GOT3 (cell line): ENCODE data around the gene RBX1.
"Not testable (repeated sequence)": the region's sequence is repeated elsewhere in the genome, so short reads cannot be mapped to it uniquely, and the experiment has no call there.

ENCODE experiments used
- DNase-seq: peaks from one replicate; lab custom pipeline; 2025; ENCODE audit warnings: mixed read lengths; lab: John Stamatoyannopoulos, UW

The RBX1 gene

GRCh38 chr22:40950962-40951794, at the start of gene RBX1:
Gene RBX1, plus strand, starts transcription at chr22:40951378. Its CDS starts 21 bp downstream, at chr22:40951399.
- peak; percentile 97 for DNase-seq

DNA sequence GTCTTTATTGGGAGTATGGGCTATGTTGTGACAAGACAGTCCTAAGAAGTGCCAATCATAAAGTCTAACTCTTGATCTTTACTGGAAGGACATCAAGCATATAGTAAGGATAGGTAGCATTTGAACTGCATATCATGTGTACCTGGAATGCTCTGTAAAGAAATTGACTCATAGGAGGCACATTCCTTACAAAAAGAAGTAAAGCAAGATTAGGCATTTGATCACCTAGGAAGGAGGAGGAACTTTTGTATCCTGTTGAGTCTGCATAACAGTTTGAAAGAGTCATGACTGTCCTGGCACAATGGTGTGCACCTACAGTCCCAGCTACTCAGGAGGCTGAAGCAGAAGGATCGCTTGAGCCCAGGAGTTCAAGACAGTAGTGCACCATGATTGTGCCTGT, 47.1 kb upstream of the RBX1 start:
- no peak for DNase-seq

GRCh38 chr22:40908895-40909294, 42.3 kb upstream of the RBX1 start:
- DNase-seq = no peak

DNA sequence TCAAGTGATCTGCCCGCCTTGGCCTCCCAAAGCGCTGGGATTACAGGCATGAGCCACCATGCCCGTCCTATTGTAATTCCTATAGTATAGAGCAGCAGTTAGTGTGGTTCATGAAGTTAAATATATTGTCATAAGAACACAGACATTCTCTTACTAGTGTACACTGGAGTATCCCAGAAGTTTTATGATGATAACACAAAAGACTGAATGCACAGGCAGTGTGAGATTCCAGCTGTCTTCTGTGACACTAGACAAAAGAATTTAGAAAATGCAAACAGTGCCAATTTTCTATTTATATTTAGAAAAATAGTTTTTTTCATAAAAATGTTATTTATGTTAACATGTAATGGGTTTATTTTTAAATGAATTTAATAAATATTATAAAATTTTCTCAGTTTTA, 39.4 kb upstream of the RBX1 start:
- no peak for DNase-seq

- DNase-seq = not testable (repeated sequence)
These were observed 38.2 kb upstream of the RBX1 start for GRCh38 chr22:40912987-40913386.

GRCh38 chr22:40919446-40919845, 31.7 kb upstream of the RBX1 start:
- no peak for DNase-seq

- no peak for DNase-seq
These were observed 30.7 kb upstream of the RBX1 start for GRCh38 chr22:40920526-40920925.

DNA sequence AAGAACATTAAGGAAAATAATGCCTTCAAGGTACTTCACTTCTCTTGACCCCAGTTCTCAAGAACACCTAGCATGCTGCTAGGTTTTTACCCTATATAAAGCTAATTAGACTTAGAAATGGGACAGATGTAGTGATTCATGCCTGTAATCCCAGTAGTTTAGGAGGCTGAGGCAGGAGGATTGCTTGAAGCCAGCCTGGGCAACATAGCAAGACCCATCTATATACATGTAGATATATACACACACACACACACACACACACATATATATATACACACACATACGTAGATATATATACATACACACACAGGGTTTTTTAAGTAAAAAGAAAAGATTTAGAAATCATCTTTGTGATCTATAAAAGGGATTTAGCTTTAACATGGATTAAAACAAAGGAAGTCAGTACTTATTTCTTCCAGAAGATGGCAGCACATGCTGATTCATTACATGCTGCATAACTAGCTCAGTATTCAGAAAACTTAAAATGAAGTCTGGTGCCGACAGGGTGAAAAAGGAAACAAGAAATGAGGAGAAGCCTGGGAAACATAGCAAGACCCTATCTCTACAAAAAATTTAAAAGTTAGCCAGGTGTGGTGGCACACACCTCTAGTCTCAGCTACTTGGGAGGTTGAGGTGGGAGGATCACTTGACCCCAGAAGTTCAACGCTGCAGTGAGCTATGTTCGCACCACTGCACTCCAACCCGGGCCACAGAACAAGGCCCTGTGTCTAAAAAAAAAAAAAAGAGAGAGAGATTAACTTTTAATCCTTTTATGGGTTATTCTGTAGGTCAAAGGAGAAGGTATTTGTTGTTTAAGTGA, 28.5 kb upstream of the RBX1 start:
- DNase-seq = no peak

GRCh38 chr22:40928657-40929056, 22.5 kb upstream of the RBX1 start:
- no peak for DNase-seq

DNA sequence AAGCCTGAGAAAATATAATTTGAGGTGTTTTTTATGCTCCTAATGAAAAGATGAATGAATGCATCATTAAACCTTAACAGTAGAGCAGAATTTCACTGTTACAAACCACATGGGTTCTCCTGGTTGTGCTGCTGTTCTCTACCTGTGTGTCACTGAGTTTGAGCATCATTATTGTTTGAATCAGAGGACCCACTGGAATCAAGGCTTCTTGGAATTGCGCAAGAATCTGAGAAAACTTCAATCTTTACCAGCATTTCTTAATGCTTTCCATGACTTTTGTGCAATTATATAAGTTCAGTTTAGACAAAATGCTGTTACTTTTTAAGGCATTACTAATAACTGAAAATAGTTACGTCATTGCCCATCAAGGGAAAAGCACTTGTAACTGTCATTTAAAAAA, 18.8 kb upstream of the RBX1 start:
- DNase-seq = no peak

GRCh38 chr22:40939202-40939601, 12.0 kb upstream of the RBX1 start:
- no peak for DNase-seq

DNA sequence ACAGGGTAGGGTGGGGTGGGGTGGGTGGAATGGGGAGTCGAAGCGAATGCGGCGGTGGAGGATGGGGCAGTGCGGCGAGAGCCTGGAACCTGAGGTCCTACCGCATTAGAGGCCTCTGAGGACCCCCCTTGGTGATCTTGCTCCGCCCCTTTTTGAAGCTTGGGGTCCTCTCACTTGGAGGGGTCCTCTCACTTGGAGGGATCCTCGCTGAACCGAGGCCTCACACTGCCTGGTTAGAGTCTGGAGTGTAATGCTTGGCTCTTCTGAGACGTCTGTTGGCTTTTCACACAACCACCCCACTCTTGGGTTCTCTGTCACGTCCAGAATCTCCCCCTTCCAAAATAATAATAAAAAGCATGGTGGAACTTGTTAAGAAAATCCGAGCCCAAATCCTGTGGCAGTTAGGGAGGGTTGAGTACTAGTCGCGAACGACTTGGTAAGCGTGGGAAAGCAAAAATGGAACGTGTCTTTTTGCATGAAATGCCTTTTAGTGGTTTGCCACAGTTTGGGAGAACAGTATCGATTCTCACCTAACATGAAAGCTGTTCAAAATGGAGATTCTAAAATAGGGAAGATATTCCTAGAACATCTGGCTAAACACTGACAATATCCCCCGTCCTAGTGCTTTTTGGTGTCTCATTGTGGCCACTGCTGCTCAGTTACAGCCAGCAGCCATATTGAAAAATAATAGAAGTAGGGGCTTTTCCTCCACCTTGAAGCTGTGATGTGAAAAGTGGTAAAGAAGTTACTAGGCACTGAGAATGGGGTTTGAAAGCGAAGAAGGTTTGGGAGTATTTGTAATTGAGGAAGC, 822 bp downstream of the RBX1 start:
- no peak for DNase-seq

- no peak for DNase-seq
These were observed 2.3 kb downstream of the RBX1 start for GRCh38 chr22:40953471-40953870.

DNA sequence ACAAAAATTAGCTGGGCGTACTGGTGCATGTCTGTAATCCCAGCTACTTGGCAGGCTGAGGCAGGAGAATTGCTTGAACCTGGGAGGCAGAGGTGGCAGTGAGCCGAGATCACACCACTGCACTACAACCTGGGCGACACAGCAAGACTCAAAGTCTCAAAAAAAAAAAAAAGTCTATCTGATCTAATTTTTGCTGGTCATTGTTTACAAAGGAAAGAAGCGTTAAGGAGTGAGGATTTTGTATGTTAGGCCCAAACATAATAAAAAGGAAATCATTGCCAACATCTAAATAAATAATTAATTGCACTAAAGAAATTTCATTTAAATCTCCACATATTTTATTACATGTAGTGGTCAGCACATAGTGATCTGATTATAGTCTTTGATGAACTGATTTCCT, 2.9 kb downstream of the RBX1 start:
- DNase-seq = no peak

DNA sequence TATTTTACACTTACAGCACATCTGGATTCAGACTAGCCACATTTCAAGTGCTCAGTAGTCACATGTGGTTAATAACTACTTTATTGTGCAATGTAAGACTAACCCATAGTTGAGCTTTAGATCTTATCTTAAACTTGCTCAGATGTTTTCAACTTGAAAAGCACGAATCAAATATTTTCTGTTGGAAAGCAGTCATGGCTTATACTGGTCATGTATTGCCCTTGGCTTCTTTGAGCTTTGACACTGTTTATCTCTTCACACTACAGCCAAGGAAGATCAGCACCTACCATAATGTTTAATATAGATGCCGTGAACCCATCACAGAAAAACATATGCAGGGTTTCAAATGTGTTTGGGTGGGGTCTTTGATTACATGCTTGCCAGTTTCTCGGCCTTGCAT, 4.4 kb downstream of the RBX1 start:
- DNase-seq = no peak

DNA sequence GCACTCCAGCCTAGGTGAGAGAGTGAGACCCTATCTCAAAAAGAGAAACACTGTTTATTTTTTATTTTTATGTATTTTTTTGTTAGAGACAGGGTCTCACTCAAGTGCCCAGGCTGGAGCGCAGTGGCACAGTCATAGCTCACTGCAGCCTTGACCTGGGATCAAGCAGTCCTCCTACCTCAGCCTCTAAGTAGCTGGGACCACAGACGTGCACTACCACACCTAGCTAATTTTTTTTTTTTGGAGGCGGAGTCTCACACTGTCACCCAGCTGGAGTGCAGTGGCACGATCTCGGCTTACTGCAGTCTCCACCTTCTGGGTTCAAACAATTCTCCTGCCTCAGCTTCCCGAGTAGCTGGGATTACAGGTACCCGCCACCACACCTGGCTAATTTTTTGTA, 6.4 kb downstream of the RBX1 start:
- DNase-seq = no peak

GRCh38 chr22:40958299-40958698, 7.1 kb downstream of the RBX1 start:
- no peak for DNase-seq

- no peak for DNase-seq
These were observed 9.0 kb downstream of the RBX1 start for GRCh38 chr22:40960145-40960544.

- DNase-seq = no peak
These were observed 15.0 kb downstream of the RBX1 start for GRCh38 chr22:40965936-40966725.

- no peak for DNase-seq
These were observed 15.5 kb downstream of the RBX1 start for GRCh38 chr22:40966726-40967085.

GRCh38 chr22:40967111-40967760, 16.1 kb downstream of the RBX1 start:
- DNase-seq = no peak
